Endothelial cell of hepatic sinusoid (primary cell): ENCODE results near the gene MTR.

Source experiments
- in situ Hi-C: cut with HindIII; loops from 2 replicates; pipeline ENCODE4 v1.10.0; 2017; ENCODE audit warnings: low sequenced_read_pairs

MTR gene

DNA sequence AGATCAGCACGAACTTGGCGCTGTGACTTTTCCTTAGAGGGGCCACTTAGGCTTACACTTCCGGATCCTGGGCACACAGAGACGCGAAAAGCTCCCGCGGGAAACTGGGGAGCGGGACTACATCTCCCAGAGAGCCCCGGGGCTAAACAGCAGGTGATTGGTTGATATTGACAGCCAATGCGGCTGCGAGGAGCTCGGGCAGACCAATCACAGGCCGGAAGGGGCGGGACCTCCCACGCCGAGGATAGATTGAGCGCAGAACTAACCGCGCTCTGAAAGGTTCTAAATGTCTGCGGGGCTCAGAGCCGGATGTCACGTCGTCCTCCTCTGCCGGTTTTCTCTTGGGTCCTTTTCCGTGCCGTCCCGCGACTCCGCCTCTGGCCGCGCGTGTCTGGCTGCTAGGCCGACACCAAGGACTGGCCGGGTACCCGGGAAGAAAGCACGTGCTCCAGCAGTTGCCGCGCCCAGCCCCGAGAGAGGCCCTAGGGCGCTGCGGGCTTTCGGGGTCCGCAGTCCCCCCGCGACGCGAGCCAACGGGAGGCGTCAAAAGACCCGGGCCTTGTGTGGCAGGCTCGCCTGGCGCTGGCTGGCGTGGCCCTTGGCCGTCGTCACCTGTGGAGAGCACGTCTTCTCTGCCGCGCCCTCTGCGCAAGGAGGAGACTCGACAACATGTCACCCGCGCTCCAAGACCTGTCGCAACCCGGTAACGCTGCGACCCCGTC lies at the start of gene MTR:
Gene MTR (plus strand): TSS at position 258 of the 722 bp plus-strand sequence. CDS start 412 bp downstream, at position 670.
- in situ Hi-C loops, result no loop called here

DNA sequence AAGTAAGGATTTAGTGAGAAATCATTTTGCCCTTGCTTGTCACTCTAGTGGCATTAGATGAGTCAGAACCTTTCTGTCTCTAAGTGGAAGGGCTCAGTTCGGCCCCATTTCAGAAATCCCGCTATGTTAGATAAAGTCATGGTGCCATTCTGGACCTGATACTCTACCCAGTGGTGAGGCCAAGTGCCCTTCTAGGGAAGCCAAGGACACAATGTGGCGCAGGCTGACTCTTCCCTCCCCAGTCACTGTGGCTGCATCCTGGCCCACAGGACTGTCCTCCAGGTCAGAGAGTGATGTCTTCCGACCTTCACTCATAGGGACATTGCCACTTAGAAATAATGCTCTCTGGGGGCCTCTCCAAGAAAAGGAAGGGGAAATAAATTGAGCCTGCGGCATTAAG lies 48.3 kb upstream of the MTR start:
- in situ Hi-C loops, result no loop called here

- in situ Hi-C loops, result no loop called here
Observed at GRCh38 chr1:236747311-236747985, 47.6 kb upstream of the MTR start.

DNA sequence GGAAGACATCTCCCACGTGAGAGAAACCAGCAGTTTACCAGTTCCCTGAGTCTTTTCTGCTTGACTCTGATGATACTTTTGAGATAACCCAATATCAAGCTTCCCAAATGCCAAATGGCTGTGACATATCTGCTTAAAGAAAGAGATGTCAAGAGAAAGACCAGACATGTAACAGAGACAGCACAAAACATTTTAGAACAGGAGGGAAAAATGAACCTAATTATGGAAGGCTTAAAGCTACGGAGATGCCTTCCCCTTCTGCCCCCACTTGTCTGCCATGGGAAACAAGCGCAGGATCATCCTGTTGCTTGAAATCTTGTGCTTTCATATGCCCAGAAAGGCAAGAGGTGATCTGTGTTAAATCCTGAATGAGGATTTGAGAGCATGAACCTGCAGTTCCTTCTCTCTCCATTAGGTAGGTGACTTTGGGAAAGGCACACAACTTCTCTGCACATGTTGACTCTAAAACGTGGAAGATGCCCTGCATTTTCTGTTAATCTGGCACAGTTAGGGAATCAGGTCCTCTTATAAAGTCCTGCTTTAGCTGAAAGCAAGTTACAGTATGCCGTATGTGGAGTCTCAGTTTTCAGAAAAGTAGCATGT lies 46.7 kb upstream of the MTR start:
- in situ Hi-C loops, result no loop called here

DNA sequence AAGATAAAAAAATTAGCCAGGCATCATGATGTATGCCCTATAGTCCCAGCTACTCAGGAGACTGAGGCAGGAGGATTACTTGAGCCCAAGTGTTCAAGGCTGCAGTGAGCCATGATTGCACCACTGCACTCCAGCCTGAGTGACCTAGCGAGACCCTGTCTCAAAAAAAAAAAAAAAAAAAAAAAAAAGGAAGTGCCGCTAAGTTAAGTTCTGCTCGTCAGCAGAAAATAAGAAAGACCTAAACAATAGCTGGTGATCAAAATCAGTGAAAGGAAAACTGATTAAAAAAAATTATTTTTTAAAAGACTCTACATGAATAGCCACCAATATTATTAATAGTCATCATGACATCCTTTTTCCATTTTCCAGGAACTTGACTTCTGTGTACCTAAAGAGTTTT lies 44.2 kb upstream of the MTR start:
- in situ Hi-C loops, result no loop called here

- in situ Hi-C loops, result no loop called here
Observed at GRCh38 chr1:236751385-236751784, 43.7 kb upstream of the MTR start.

GRCh38 chr1:236751935-236752334 lies 43.2 kb upstream of the MTR start:
- in situ Hi-C loops, result no loop called here

DNA sequence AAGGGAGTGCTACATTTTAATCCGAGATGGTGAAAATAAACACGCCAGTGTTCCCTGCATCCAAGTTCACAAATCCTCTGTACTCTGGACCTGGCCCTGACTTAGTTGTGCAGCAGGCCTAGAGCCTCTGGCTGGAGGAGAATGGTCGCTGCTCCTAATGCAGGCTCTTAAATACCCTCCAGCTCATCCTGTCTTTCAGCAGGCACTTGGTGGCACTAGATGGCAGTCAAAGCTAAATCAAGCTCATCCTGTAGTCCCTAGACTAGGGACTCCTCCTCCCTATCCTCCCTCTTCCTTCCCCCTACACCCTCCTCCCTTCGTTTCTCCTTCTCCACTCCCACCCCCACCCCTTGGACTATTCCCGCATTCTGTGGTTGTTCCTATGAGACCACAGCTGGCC lies 41.6 kb upstream of the MTR start:
- in situ Hi-C loops, result no loop called here

DNA sequence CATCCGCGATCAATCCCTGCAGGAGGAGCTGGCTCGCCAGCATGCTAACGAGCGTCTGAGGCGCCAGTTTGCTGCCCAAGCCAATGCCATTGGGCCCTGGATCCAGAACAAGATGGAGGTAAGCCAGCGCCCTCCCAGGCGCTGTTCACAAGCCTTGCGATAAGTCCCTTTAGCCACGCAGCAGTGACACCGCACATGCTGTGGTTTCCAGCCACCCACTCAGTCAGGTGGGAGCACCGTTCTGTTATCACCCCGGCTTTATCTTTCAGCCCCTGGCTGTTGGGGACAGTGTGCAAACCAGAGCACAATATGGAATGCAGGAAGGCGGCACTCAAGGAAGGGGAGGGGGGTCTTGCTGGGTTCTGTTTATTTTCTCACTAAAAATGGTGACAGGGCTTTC lies 41.1 kb upstream of the MTR start:
- in situ Hi-C loops, result no loop called here

DNA sequence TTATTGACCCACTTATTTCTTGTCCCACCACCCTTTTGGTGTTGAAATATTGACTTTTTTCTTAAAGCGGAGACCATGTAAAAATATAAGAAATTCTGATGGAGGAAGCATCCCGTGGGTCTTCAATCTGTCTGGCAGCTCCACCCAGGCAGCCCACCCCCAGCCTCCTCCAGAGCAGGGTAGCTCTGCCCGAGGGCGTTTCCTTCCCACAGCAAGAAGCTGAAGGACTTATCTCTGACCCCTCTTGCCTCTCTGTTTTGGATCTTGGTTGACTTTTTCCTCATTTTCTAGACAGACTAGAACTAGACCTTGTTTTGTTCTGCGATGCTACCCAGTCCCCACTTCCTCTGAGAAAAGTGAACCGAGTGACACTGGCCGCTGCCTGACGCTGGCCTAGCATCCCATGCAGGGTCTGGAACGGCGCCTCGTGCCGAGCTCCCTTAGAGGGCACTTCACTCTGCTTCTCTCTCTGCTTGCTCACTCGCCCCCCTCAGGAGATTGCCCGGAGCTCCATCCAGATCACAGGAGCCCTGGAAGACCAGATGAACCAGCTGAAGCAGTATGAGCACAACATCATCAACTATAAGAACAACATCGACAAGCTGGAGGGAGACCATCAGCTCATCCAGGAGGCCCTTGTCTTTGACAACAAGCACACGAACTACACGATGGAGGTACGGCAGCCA lies 40.4 kb upstream of the MTR start:
- in situ Hi-C loops, result no loop called here

DNA sequence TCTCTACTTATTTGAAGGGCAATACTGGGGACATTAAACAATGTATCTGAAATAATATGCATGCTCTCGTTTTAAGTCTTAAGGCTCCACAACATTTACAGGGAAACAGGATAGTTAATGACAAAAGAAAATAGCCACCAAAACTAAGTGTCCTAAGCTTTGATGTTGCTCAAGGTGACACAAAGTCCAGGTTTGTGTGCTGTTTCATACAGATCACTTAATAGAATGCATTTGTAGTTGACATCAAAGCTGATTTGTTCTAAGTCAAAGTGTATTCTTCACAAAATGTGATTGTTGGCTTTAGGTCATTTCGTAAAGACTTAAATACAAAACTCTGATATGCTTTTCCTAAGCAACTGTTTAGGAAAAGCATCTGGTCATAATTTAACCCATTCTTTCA lies 37.5 kb upstream of the MTR start:
- in situ Hi-C loops, result no loop called here

DNA sequence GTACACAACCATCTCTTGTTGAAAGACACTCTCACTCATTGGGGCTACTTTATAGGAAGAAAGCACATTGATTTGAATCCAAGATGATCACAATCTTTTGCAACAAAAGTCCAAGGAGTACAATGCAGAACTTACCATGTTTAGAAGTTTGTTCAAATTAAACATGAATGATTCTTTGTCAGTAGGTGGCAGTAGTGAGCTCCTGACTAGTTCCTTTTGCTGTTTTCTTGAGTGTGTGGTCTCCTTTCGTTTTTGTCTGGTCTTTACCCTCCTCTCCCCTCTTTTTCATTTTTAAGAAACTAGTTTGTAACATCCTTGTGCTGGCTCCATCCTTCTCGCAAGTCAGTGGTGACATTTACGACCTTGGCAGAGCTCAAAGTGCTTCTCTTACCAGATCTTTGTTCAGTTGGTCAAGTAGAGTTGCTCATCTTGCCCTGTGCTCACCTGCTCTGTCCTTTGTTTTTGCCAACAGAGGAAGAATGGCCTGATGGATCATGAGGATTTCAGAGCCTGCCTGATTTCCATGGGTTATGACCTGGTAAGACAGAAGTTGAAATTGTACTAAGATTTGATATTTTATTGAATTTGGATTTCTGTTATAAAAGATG lies 35.7 kb upstream of the MTR start:
- in situ Hi-C loops, result no loop called here

- in situ Hi-C loops, result no loop called here
Observed at GRCh38 chr1:236760480-236760879, 34.6 kb upstream of the MTR start.

- in situ Hi-C loops, result no loop called here
Observed at GRCh38 chr1:236760986-236761385, 34.1 kb upstream of the MTR start.

GRCh38 chr1:236761397-236762132 lies 33.5 kb upstream of the MTR start:
- in situ Hi-C loops, result no loop called here

GRCh38 chr1:236762410-236762809 lies 32.7 kb upstream of the MTR start:
- in situ Hi-C loops, result no loop called here

GRCh38 chr1:236765831-236766230 lies 29.3 kb upstream of the MTR start:
- in situ Hi-C loops, result no loop called here

- in situ Hi-C loops, result no loop called here
Observed at GRCh38 chr1:236766506-236766905, 28.6 kb upstream of the MTR start.

DNA sequence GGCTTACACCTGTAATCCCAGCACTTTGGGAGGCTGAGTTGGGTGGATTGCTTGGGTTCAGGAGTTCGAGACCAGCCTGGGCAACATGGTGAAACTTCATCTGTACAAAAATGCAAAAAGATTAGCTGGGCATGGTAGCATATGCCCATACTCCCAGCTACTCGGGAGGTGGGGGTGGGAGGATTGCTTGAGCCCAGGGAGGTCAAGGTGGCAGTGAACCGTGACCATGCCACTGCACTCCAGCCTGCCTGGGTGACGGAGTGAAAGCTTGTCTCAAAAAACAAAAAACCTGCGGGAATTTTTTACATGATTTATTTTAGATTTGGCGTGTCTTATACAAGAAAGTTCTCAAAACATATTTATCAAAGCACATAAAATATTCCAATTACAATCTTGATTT lies 27.8 kb upstream of the MTR start:
- in situ Hi-C loops, result no loop called here

DNA sequence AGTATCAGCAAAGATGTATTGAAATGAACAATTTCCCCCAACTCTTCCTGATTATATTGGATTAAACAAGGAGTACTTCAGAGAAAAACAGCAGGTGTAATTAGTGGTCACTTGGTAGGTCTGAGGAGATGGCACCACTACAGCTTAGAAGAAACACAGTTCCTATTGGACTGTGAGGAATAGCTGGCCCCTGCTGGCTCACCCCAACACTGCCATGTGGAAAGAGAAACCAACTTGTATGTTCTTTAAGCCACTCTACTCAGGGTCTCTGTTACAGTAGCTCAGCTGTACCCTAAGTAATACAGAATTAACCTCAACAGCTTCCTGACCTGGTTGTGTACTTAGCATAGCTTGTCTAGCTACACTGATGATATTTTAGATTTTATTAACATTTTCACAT lies 26.5 kb upstream of the MTR start:
- in situ Hi-C loops, result no loop called here

DNA sequence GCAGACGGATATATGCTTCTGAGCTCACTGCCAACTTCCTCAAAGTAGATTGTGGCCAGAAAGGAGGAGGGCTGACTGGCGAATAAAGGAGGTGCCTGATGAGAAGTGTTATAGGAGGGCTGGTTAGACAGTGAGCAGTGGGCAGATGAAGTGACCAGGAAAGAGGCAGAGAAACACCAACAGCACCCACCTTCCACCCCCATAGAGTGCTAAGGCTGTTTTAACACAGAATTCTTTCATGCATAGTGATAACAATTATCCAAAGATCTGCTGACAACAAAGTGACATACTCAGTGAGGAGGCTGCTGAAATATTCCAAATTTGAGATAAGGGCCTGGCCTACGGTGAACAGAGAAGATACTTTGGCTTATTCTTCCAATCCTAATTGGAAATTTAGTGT lies 21.2 kb upstream of the MTR start:
- in situ Hi-C loops, result no loop called here
